DMS53 (cell line): Measurements from ENCODE around the gene KCNN3.

Experiments used
- DNase-seq: peaks from one replicate; lab custom pipeline; 2025; lab: John Stamatoyannopoulos, UW

KCNN3 gene

DNA sequence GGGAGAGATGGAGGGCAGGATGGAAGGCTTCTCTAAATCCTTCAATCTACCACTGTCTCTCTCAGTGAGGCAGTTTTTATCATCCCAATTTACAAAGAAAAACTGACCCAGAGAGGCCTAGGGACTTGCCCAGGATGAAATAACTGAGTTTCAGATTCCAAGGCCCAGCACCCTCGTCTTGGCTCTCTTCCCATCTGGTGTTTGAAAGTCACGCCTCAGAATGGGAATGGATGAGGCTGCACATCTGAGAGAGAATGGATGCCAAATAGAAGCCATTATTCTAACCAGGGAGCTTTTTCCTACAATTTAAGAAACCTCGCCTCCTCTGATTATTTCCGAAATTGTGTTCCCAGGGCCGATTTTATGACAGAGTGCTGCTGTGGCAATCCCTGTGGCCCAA is 10.6 kb upstream of the KCNN3 start:
- DNase-seq = no peak

DNA sequence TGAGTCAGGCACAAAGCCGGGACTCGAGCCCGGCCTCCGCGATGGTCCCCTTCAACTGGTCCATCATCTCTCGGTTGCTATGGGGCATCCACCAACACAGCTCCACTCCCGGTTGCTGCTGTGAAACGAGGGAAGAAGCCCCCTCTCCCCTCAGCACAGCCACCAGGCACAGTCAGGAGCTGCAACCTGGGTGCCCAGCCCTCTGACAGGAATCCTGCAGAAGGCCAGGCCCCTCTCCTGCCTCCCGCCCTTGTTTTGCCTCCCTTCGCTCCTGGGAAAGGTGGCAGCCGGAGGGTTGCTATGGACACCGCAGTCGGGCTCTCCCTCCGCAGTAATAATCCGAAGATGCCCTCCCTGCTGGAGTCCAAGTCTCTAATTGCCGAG is 8.9 kb upstream of the KCNN3 start:
- no peak for DNase-seq

DNA sequence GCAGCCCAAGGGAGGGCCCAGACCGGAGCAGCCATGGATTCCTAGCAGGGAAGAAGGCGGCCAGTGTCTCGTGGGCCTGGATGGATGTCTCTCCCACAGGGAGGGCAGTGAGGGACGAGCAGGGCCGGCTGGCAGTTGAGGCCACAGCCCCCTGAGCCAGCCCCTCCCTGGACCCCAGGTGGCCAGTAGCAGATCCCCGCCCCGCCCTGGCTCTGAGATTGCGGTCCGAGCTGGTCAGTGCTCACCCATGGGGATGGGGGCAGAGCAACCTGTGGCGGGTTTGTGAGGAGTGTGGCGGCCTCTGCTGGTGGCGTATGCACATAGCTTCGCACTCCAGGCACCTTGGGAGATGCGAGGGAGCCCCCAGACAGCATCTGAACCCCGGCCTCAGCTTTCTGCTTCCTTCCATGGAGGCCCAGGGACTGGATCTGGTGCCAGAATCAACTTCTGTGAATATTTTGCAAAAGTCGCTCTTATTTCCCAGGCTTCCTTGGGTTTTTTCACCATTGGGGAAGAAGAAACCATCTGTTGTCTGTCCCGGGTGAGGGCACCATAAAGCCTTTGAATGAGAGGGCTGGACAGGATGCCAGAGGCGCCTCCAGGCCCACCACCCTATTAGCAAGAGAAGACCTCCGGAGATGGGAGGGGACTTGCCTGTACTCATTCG is 8.4 kb upstream of the KCNN3 start:
- peak; percentile 86 for DNase-seq

DNA sequence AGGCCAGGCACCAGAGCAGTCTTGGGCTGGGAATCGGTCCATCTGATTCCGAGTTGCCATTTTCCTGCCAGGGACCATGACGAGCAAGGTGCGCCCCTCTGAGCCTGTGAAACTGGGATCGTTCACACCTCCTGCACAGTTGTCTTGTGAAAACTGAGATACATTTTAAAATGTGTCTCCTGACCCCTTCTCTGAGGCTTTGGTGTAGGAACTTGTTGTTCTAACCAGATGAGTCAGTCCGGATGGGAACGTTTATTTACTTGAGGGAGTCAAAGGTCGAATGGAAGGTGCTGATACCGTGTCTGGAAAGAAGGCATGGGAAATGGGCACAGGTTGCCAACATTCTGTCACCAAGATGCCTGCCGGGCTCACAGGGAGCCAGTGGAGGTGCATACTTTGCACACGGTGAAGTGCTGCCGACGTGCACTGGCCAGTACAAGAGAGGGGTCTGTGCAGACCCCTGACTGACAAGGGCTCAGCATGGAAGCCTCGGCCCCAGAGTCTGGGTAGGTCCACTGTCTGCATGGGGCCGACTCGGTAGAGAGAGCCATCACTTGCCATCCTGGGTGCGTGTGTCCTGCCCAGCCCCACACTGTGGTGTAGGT is 7.4 kb upstream of the KCNN3 start:
- DNase-seq = peak; percentile 80

DNA sequence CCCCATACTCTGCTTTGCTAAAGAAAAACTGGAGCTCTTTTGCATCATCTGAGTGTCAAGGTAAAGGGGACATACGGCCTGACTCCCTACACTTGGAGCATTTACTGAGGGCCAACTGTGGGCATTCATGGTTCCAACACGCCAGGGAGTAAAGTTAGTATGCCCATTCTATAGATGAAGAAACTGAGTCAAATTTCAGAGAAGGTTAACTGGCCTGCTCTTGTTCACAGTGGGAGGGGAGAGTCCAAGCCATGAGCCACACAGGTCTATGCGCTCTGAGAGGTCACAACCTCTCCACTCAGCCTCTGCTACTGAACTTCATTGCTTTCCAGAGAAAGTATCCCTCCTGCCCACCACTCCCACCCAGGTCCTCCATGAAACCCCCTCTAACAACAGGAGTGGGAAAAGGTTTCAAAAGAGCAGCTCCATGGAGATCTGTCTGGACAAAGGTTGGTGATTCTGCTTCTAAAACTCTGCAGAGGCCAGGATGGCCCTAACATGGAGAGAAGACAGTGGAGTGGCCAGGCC is 6.8 kb upstream of the KCNN3 start:
- no peak for DNase-seq

DNA sequence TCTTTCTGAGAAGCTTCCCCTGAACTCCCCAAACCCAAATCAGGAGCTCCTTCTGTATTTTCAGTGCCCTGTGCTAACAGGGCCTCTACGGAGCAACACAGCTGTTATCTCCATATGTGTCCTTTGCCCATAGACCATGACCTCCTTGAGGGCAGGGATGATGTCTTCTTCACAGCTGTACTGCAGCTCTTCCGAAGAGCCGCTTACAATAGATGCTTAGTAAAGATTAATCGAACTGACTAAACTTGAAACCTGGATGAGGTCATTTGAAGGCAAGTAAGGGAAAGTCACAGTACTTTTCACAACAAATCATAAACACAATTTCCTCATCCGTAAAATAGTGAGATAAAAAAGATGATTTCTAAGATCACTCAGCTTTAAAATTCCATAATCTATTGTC is 4.4 kb upstream of the KCNN3 start:
- no peak for DNase-seq

DNA sequence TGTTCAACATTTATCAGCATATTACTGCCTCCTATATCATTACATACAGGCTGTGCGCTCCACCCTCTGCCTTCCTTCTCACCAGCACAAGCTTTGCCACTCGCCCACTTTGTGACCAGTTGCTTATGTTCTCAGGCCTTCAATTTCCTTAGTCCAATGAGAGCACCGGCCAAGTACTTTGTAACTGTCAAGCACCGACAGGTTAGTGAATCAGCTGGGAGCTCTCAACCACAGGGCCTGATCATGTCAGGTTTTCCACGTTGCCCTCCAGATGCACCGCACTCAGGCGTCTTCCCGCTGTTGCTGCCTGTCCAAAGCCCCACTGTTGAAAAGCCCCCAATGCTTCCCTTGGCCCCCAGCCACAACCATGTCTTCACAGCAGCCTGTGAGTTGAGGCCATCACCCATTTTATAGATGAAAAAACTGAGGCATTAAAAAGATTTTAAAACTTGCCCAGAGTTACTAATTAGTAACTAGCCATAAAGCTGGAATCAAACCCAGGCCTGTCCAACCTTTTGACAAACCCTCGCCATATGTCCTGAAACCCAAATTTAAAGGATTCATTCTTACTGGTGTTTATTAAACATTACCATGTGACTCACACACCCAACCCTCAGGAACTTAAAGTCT is 3.4 kb upstream of the KCNN3 start:
- DNase-seq = no peak

DNA sequence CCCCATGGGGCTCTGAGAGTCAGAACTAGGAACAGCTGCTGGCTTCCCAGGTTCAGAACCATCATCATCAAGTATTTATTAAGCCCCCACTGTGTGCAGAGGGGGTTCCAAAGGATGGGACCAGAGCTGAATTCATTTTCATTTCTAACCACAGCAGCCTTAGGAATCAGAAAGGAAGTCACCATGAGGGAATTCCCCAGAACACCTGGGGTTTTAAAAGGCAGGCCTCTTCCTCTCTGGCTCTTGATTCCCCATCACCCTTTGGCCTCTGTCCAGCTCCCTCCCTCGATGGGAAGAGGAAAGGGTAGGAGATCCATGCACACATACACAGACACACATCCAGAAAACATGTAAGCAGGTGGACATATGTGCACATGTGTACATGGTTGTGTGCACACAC is 1.3 kb upstream of the KCNN3 start:
- DNase-seq = peak; percentile 56

DNA sequence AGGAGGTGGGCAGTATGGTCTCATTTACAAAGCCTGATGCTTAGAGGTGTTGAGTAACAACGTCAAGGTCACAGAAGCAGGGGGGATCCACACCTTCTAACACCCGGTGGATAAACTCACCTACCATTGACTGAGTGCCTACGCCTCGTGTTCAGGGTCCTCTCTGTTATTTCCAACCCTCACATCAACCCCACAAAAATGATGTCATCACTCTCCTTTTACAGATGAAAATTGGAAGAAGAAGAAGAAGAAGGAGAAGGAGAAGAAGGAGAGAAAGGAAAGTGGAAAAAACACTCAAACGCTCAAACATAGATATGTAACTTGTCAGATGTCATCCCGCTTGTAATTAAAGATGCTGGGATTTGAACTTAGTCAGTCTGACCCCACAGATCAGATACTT is 653 bp upstream of the KCNN3 start:
- DNase-seq = no peak

DNA sequence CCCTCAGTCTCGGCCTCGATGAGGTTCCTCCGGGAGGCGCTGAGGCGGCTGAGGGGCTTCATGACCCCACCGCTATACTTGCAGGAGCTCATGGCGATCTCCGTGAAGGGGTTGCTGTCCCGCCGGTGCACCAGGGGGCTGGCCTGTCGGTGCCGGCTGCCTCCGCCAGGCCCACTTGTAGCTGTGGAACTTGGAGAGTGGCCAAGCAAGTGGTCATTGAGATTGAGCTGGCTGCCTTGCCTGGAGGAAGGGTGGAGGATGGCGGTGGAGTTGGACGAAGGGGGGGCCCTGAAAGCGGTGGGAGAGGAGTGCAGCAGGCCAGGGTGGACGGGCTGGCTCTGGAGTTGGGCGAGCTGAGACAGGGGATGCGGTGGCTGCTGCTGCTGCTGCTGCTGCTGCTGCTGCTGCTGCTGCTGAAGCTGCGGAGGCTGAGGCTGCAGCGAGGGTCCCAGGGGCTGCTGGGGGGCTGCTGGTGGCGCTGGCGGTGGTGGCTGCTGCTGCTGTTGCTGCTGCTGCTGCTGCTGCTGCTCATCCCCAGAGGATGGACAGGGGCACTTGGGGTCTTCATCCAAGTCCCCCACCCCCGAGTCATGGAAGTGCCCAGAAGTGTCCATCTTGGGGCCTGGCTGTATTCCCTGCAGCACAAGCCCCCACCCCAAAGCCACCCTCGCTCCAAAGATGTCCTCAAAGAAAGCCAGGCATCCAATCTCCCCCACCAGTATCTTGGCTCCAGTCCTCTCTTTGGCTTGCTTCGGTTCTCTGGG is 548 bp downstream of the KCNN3 start:
- DNase-seq = peak; percentile 61

DNA sequence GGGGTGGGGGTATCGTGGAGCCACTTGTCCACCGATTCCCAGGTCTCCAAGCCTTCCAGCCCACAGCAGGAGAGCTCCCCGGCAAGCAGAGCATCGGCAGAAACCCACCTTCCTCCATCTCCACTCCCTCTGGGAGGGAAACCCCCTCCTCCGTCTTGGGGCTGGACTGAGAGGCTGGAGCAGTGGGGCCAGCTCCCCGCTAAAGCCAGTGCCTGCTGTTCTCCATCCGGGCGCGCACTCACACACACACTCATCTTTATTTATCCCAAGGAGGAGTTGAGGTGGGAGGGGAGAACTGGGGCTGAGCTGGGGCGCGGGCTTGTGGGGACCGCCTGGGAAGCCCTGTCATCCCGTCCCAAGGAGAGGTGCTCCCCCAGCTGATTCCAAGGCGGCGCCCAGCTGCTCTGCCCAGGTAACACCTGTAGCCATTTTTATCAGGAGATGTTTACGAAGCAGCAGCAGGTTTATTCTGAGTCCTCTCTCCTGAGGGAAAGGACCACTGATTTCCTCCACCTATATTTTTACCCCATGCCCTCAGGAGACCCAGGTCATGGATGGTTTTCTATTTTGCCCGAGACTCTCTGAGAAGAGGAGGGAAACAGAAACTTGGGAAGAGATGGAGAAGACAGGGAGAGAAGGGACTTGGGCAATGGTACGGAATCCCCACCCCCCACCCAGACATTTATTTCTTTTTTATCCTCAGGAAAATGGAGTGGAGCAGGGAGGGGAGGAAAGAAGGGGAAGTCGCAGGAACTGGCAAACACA is 2.1 kb downstream of the KCNN3 start:
- no peak for DNase-seq

DNA sequence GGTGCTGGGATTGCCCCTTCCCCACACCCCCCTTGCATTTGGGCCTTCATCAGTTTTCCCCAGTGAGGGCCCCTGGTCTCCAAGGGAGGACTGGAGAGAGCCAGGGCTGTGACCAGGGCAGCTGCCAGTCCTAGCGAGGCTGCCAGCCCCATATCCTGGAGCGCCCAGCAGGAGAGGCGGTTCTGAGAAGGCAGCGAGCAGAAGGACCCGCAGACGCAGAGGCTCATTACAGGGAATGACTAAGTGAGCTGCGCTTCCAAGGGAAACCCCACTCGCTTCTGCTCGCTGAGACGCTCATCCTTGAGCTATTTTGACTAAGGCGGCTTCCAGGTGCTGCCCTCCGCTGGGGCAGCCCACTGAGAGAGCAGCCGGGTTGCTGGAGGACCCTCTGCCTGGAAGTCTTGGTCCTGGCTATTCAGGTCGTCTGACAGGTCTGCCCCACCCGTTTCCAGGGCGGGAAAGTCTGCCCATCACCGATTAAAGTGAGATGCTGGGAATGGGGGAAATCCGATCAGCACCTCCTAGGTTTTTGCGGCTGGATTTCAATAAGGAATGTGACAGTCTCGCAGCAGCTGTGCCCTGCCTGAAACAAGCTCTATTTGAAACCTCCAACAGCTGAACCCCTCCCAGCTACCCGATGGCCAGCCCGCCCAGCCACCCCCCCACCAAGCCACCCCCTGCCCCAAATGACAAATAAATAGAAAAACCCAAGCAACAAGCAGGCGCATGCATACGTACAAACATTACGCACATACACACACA is 2.8 kb downstream of the KCNN3 start:
- DNase-seq = no peak

DNA sequence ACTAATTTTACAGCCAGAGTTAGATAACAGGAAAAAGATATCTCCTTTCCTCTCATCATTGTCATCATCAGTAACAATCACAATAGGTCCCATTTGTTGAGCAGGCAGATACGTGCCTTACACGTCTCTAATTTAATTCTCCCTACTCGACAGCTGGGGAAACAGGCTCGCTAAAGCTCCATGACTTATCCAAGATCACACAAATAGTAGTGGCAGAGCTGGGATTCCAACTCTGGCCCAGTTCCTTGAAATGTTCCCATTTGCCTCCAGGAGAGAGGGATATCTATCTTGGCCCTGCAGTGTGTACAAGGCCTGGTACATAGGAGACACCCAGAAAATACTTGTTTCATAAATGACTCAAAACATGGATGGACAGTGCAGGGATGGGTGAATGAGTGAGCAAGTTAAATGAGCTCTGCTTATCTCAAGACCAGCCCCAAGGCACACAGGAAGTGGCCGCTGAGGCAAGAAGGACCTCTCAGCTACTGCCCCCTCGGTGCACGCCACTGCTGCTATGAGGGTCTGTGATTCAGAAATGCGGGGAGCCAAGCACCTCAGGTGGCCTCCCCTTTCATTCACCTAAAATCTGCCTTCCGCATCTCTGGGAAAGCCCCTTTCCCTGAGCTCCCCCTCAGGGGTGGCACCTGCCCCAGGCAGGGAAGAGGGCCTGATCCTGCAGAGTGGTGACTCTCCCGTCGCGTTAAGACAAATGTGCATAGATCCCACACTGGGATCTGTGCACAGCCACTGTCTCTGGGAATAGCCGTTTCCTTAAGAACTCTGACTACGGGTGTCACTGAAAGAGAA is 3.6 kb downstream of the KCNN3 start:
- no peak for DNase-seq

DNA sequence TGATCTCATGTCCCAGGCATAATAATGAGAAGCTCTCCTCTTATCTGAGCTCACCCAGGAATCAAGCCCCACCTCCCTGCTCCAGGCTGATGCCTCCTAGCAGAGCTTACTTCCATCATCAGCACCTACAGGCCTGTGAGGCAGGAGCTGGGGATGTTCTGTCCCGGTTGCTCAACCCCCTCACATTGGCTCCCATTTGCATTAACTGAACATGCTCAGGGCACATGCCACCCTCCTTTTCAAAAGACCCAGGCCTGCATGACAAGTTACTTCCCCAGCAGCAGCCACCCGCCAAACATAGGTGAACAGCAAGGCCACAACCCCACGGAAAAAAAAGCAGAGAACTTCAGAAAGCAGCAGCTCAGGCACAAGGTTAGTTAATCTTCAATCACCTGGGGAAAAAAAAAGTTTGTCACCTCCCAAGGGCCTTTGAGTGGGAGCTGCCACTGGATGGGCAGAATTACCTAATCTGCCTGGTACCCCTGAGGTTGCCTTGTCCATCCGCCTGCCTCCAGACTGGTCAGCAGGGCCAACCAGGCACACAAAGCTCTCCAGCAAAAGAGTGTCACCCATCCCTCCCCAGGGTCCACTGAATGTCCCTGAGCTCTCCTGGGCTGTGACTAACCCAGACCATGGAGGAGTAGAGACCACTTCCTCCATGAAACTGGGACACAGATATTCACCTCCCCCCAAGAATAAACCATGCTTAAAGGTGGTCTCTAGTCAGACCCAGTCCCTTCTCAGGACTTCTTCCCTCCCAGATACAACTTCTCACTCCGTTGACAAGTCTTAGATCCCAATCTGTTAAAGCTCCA is 4.4 kb downstream of the KCNN3 start:
- peak; percentile 16 for DNase-seq

DNA sequence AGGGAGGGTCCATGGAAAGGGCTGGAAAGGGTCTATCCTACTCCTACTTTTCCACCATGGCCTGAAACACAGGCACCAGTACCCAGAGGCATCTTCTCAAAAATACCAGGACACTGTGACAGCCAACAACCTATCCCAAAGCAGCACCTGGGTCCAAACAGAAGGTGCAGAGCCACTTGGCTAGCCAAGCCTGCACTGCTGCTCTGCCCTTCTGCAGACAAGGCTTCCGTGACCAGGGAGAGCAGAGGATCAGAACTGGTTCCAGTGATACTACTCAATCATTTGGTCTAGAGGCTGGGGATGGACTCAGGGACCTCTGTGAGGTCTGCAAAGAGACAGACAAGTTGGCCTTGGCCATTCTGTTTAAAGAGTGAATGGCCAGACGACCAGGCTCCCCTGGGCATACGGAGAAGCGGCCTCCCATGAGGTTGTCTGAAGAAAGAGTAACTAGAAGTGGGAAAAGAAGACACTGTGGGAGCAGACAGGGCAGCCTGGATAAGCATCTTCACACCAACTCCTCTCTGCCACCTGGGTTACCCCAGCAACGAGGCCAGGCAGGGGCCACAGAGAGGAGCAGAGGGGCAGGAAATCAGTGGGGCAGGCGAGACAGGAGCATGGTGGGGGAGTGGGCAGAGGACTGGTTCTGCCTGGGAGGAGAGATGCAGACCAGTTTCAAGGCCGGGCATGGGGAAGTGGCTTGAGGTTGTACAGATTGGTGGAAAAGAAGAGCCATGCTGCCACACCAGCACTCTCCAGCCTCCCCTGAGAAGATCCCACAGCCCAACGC is 5.7 kb downstream of the KCNN3 start:
- DNase-seq = no peak

DNA sequence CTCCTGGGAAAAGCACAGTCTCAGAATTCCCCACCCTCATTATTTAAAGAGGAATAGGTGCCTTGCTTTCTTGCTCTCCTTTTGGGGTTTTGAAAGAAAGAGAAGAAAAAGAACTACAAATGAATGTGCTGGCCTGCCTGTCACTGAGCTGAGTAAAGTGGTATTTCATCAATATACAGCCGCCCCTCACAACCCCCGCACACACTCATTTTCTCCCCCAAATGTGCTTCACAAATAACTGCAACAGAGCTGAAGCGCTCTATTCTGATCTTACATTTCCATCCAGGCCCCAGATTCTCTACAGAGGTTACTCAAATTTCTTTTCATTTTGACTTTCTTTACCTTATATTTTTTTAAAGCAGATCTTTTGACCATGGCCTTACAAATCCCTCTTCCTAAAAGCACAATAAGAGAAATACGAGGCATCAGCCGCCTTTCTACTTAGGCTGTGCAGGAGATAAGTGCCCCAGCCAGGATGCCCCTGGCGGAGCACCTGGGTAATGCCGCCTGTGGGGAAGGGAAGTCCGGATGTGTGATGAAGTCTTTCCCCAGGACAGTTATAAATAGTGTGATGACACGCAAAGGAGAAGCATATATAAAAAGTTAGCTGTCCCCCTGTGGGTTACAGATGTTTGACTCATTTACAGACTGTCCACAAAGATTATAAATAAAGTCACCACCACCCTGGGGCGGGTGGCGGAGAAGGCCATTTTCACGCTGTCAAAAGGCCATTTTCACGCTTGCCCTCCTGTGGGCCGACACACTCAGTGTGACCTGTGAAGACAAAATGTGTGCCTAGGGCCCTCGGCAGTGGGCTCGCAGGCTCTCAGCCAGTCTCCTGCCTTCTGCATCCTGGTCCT is 6.5 kb downstream of the KCNN3 start:
- DNase-seq = peak; percentile 83

DNA sequence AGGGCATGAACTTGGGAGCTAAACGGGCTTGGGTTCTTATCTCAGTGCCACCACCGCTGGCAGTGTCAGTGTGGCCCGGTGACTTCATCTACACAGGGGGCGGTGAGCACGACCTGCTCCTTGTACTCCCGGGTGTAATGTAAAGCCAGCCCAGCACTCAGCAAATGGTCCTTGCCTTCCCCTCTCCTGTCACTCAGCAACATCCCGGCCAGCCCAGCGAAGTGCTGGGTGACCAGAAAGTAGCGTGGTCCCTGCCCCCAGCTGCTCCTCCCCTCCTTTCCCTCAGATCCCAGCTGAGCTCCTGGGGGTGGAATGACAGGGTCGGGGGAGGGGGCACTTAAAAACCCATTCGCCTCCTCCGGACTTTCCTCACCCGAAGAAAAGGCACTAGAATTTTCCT is 7.2 kb downstream of the KCNN3 start:
- no peak for DNase-seq

DNA sequence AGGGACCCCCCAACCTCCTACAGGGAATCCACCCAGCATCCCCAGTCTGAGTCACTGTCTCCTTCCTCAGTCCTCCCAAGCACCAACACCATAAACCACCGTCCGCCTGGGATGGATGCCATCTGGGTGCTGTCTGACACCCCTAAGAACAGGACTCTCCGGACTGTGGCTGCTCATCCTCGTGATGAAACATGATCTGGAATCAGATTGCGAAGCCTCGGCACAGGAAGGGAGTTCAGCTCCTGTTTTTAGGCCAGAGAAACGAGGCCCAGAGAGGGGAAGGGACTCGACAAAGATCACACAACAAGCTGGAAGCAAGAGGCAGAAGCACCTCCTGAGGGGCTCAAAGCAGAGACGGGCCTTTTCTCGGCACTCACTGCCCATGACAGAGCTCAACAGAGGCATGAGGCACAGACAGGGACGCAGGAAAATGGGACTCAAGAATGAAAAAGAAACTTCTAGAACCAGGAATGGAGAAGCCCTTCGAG is 8.4 kb downstream of the KCNN3 start:
- no peak for DNase-seq
